Activated CD4-positive, alpha-beta memory T cell treated with anti-CD3 and anti-CD28 coated beads, Interleukin-2, amount 10 ng/mL, durations not matched to agents 7 days and 5 days (primary cell): Measurements from ENCODE around the gene PSMB10. TPM values are rescaled to one million over a fixed set of nuclear protein-coding genes. Genes with fewer than 3 reads are reported as not detected.

ENCODE experiments used
- CTCF ChIA-PET: fragments of 350-600 bp; sonication (Branson Sonifier 250); formaldehyde crosslinking; loops from one replicate; lab custom pipeline; 2021; ENCODE audit warnings: antibody characterized with exemption, inconsistent platforms; lab: Charles Lee
- POLR2A ChIA-PET: fragments of 350-600 bp; sonication (Branson Sonifier 250); formaldehyde crosslinking; loops from one replicate; lab custom pipeline; 2021; ENCODE audit warnings: antibody characterized with exemption; lab: Charles Lee
- DNase-seq: peaks from one replicate; pipeline ENCODE4 v3.0.0-alpha.2; 2020
- H3K27ac Mint-ChIP-seq: one replicate; pipeline ENCODE4 v1.8.0; 2021; ENCODE audit warnings: mild to moderate bottlenecking, mixed read lengths
- H3K27me3 Mint-ChIP-seq: one replicate; pipeline ENCODE4 v1.8.0; 2021; ENCODE audit warnings: mixed read lengths
- H3K36me3 Mint-ChIP-seq: one replicate; pipeline ENCODE4 v1.8.0; 2021; ENCODE audit warnings: low read depth, mixed read lengths
- H3K4me1 Mint-ChIP-seq: one replicate; pipeline ENCODE4 v1.8.0; 2021; ENCODE audit warnings: mixed read lengths
- H3K4me3 Mint-ChIP-seq: one replicate; pipeline ENCODE4 v1.8.0; 2021; ENCODE audit warnings: mild to moderate bottlenecking, mixed read lengths
- H3K9me3 Mint-ChIP-seq: one replicate; pipeline ENCODE4 v1.8.0; 2021; ENCODE audit warnings: mixed read lengths
- total RNA-seq, 2 experiments: library from RNA; stranded (reverse); gene quantifications; one replicate each; pipeline ENCODE4 v1.2.3, GENCODE V29; 2021

The PSMB10 gene
- total RNA-seq, 2 experiments from 2014 or later: 236 to 241 TPM

DNA sequence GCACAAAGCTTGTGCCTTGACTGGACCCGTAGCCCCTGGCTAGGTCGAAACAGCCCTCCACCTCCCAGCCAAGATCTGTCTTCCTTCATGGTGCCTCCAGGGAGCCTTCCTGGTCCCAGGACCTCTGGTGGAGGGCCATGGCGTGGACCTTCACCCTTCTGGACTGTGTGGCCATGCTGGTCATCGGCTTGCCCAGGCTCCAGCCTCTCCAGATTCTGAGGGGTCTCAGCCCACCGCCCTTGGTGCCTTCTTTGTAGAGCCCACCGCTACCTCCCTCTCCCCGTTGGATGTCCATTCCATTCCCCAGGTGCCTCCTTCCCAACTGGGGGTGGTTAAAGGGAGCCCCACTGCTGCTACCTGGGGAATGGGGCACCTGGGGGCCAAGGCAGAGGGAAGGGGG is 8.5 kb downstream of the PSMB10 start:
- Mint-ChIP-seq H3K27me3 (no peaks in the 10 kb centered on the region), H3K27ac (peak overlapping the region; percentile 55), H3K9me3 (no peaks in the 10 kb centered on the region), H3K4me3 (no peak overlapping the region), H3K36me3 (peaks cover 16% of the 10 kb centered on the region), H3K4me1 (no peaks in the 10 kb centered on the region)
- no peak for DNase-seq
- CTCF ChIA-PET: interaction anchor here (0.8 to 2.2 kb wide), 10 partner anchors 9 to 112 kb away, joined by 3 to 14 read pairs (median 4); no protein-coding TSS in a partner anchor
- POLR2A ChIA-PET: no interaction called here

DNA sequence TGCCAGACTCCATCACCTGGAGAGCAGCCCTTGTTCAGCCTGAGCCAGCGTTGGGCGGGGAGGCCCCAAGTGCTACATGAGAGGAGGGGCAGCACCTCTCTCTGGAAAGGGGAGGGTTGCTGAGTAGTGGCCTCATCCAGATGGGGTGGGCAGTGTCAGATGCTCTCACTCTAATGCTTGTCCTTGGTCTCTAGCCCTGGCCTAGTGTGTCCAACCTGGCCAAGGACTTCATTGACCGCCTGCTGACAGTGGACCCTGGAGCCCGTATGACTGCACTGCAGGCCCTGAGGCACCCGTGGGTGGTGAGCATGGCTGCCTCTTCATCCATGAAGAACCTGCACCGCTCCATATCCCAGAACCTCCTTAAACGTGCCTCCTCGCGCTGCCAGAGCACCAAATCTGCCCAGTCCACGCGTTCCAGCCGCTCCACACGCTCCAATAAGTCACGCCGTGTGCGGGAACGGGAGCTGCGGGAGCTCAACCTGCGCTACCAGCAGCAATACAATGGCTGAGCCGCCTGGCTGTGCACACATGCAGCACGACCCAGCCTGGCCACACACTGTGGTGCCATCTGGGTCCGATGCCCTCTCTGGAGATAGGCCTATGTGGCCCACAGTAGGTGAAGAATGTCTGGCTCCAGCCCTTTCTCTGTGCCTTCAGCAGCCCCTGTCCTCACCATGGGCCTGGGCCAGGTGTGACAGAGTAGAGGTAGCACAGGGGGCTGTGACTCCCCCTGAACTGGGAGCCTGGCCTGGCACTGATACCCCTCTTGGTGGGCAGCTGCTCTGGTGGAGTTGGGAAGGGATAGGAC is 9.3 kb downstream of the PSMB10 start:
- ChIA-PET POLR2A (no interaction called here), CTCF (interaction anchor here (1.2 to 1.8 kb wide), 3 partner anchors 44 to 111 kb away, joined by 3 to 14 read pairs (median 5); no protein-coding TSS in a partner anchor)
- no peak for DNase-seq
- no peak overlapping the region for H3K27ac Mint-ChIP-seq
- peaks cover under 1% of the 10 kb centered on the region for H3K4me1 Mint-ChIP-seq
- H3K27me3 Mint-ChIP-seq: no peaks in the 10 kb centered on the region
- no peak overlapping the region for H3K4me3 Mint-ChIP-seq
- H3K9me3 Mint-ChIP-seq: no peaks in the 10 kb centered on the region
- peaks cover 13% of the 10 kb centered on the region for H3K36me3 Mint-ChIP-seq

DNA sequence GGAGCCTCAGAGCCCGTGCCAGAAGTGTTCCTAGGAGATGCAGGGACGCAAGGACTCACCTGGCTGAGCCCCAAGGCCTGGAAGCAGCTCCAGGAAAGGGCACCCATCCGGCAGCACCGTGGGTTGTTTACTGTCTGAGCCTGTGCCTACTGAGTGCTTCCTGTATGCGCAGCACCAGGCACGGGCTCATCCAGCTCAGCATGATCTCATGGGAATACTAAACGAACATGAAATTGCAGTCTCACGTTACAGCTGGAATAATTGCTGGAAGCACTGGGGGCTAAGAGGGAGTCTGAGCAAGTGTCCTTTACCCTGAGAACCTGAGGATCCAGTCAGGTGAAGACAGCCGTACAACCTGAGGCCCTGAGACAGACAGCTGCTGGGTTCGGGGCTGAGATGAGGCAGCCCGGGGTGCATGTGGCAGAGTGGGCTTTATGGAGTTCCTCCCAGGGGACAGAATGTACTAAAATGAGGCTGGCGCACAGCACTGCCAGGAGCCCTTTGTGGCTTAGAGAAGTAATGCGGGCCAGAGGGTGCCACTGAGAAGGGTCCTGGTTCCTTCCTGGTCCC is 10.4 kb downstream of the PSMB10 start:
- Mint-ChIP-seq H3K36me3 (peaks cover 6% of the 10 kb centered on the region), H3K4me1 (peaks cover 5% of the 10 kb centered on the region), H3K27me3 (no peaks in the 10 kb centered on the region), H3K27ac (peak overlapping the region; percentile 48), H3K9me3 (no peaks in the 10 kb centered on the region), H3K4me3 (no peak overlapping the region)
- ChIA-PET CTCF (interaction anchor here (1.2 to 2.0 kb wide), 3 partner anchors 42 to 110 kb away, joined by 3 to 10 read pairs (median 5); no protein-coding TSS in a partner anchor), POLR2A (interaction anchor here (5.2 kb wide), 1 partner anchor 9 kb away, joined by 42 read pairs; the partner anchor contains the start of gene PSMB10)
- DNase-seq: no peak

DNA sequence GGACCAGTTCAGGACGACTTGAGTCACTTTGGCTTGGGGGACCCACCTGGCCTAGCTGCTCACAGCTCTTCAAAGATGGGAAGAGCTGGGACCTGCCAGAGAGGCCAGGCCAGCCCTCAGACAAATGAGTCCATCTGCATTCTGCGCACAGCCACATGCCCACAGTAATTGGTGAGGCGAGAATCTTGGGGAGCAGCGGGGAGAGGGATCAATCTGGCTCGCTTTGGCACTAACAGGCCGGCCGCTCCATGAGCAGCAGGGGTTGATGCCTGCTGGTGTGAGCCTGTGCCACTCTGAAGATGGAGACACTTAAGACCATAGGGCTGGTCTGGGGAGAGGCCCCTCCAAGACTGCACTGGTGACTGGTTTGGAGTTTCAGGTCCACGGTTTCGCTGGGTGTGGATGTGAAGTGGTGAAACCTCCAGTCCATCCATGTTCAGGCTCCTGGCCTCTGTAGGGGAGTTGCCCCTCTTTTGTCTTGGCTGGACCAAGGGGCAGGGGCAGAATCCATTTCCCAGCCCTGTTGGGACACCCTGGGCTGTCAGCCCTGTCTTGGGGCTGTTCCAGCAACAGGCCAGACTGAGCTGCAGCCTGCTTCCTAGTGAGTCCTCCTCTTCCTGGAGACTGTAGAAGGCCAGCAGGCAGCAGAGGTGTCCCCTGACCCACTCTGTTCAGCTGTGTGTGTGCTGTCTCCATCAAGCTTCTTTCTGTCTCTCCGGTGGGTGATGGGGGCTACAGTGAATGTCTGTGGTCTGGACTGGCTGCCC is 12.3 kb downstream of the PSMB10 start:
- ChIA-PET POLR2A (interaction anchor here (0.8 to 5.2 kb wide), 2 partner anchors 11 to 30 kb away, joined by 3 to 42 read pairs; partner anchors contain the start of gene PSMB10), CTCF (interaction anchor here (1.1 to 2.0 kb wide), 4 partner anchors 48 to 403 kb away, joined by 3 to 10 read pairs (median 4); no protein-coding TSS in a partner anchor)
- Mint-ChIP-seq H3K9me3 (no peaks in the 10 kb centered on the region), H3K27me3 (no peaks in the 10 kb centered on the region), H3K4me3 (no peak overlapping the region), H3K36me3 (no peaks in the 10 kb centered on the region), H3K4me1 (peaks cover 5% of the 10 kb centered on the region), H3K27ac (no peak overlapping the region)
- no peak for DNase-seq

DNA sequence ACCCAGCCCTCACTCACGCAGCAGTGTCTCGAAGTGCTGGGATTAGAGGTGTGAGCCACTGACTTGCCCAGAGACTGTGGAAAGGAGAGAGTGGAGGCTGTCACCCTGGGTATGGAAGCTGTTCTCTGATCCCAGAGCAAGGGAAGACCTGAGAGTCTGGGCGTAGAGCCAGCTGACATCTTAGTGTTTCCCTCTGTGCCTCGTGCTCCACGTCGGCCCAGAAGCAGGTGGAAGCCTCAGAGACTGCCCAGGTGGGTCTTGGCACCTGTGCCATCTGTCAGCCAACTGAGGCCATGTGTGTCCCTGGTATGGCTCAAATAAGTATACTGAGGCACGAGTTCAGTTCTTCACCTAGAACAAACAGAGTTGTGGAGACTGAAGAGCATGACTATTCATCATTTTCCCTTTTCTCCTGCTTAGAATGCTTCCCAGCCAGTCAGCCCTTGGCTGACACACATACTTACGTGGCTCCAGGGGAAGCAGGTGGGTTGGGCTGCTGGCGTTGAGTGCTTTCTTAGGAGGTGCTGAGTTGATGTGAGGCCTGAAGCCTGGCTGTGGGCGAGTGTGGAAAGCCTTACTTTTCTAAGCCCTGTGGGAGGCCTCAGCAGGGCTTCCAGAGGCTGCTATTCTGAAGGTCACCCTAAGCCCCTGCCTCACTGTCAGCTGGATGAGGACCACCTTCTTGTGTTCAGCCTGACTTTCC is 13.1 kb downstream of the PSMB10 start:
- H3K4me1 Mint-ChIP-seq: peaks cover 8% of the 10 kb centered on the region
- ChIA-PET POLR2A (interaction anchor here (5.2 kb wide), 1 partner anchor 11 kb away, joined by 42 read pairs; the partner anchor contains the start of gene PSMB10), CTCF (interaction anchor here (1.2 to 1.9 kb wide), 3 partner anchors 40 to 403 kb away, joined by 3 to 5 read pairs (median 4); no protein-coding TSS in a partner anchor)
- H3K36me3 Mint-ChIP-seq: no peaks in the 10 kb centered on the region
- H3K27ac Mint-ChIP-seq: no peak overlapping the region
- no peak for DNase-seq
- H3K27me3 Mint-ChIP-seq: no peaks in the 10 kb centered on the region
- no peaks in the 10 kb centered on the region for H3K9me3 Mint-ChIP-seq
- no peak overlapping the region for H3K4me3 Mint-ChIP-seq

DNA sequence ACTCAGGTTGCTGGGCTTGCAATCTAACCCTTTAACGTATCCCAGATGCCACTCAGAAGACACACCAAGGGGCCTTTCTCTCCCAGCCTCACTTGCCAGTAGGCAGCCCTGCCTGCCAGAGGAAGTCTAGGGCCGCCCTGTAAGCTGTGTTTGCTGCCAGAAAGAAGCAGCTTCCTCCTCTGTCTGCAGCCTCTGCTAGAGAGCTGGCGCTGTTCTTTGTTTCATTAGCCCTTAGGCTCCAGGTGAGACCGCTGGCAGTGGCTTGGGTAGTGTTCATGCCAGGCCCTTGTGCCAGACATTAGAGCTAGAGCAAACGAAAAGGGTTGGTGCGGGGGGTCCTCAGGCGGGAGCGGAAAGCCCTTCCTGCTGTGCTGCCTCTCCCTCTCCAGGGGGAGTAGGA is 13.9 kb downstream of the PSMB10 start:
- no peak overlapping the region for H3K4me3 Mint-ChIP-seq
- POLR2A ChIA-PET: interaction anchor here (0.6 to 5.2 kb wide), 3 partner anchors 8 to 12 kb away, joined by 3 to 42 read pairs (median 4); partner anchors contain the start of gene PSMB10
- no peaks in the 10 kb centered on the region for H3K9me3 Mint-ChIP-seq
- no peaks in the 10 kb centered on the region for H3K27me3 Mint-ChIP-seq
- no peak overlapping the region for H3K27ac Mint-ChIP-seq
- H3K36me3 Mint-ChIP-seq: no peaks in the 10 kb centered on the region
- CTCF ChIA-PET: interaction anchor here (0.6 to 1.9 kb wide), 5 partner anchors 18 to 402 kb away, joined by 3 to 8 read pairs (median 3); no protein-coding TSS in a partner anchor
- no peak for DNase-seq
- peaks cover 15% of the 10 kb centered on the region for H3K4me1 Mint-ChIP-seq

DNA sequence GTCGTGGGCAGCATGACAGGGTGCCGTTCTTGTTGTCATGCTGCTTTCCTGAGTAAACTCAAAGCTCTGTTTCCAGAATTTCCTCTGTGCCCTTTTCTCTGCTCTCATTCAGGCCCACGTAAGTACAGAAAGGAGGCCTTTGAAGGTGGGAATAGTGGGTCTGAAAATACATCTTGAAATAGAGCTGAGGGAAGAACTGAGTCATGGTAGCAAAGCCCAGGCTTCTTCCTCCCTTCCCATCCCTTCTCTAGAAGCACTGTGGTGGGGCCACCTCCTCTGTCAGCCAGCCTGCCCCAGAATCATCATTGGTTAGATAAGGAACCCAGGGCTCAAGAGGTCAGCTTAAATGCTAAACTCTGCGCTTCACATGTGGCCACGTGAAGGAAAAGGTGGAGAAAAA is 14.4 kb downstream of the PSMB10 start:
- no peak for DNase-seq
- H3K27me3 Mint-ChIP-seq: no peaks in the 10 kb centered on the region
- no peak overlapping the region for H3K27ac Mint-ChIP-seq
- H3K9me3 Mint-ChIP-seq: no peaks in the 10 kb centered on the region
- no peak overlapping the region for H3K4me3 Mint-ChIP-seq
- H3K4me1 Mint-ChIP-seq: peaks cover 20% of the 10 kb centered on the region
- CTCF ChIA-PET: interaction anchor here (0.6 to 1.9 kb wide), 5 partner anchors 19 to 401 kb away, joined by 3 to 8 read pairs (median 3); no protein-coding TSS in a partner anchor
- no peaks in the 10 kb centered on the region for H3K36me3 Mint-ChIP-seq
- POLR2A ChIA-PET: interaction anchor here (0.9 to 5.2 kb wide), 2 partner anchors 9 to 13 kb away, joined by 3 to 42 read pairs; partner anchors contain the start of gene PSMB10

DNA sequence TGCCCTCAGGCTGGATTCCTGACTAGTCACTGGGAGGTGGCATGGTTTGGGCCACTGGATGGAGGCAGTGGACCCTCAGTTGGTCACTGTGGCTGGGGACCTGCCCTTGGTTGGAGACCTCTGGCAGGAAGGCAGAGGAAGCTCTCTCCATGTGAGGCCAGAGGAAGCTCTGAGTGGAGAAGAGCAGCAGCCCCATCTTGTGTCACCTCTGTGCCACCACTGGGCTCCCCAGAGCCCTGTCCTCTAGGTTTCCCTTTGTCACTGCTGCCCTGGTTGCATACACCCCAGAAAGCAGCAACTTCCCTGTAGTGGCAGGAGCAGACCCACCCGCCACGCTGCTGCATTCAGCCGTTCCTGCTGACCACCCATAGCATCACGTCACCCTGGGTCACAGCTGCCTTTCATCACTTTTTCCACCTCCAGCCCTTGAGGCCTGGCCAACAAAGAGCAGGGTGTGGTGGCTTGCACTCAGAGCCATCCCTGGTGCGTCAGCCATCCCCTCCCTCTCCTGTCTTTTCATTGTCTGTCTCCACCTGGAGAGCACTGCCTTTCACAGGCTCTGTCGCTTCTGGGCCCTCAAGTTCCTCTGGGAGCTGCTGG is 16.9 kb downstream of the PSMB10 start:
- Mint-ChIP-seq H3K27ac (no peak overlapping the region), H3K27me3 (no peaks in the 10 kb centered on the region), H3K36me3 (no peaks in the 10 kb centered on the region), H3K4me3 (no peak overlapping the region), H3K9me3 (no peaks in the 10 kb centered on the region), H3K4me1 (peaks cover 26% of the 10 kb centered on the region)
- no peak for DNase-seq
- ChIA-PET POLR2A (interaction anchor here (1.0 to 2.9 kb wide), 2 partner anchors 16 to 27 kb away, joined by 3 to 9 read pairs; partner anchors contain the start of gene PSKH1), CTCF (interaction anchor here (0.6 to 3.2 kb wide), 2 partner anchors 104 to 176 kb away, joined by 3 to 23 read pairs; no protein-coding TSS in a partner anchor)

DNA sequence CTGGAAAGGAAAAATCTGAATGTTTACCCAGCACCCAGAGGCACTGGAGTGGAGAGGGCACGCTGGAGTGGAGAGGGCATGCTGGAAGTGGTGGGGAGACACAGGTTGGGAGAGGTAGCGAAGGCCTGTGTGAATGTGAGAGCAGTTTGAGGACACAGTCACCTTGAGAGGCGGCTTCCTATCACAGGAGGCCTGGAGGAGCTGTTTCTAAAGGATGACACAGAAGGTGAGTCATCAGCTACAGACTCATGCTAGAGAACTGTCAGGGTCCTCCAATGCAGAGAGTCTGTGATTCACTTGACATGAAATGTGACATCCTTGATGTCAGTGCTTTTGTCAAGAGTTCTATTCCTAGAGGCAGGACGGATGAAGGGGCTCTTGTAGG is 18.8 kb downstream of the PSMB10 start:
- ChIA-PET CTCF (interaction anchor here (1.0 to 3.2 kb wide), 4 partner anchors 11 to 102 kb away, joined by 3 to 23 read pairs (median 5); no protein-coding TSS in a partner anchor), POLR2A (interaction anchor here (2.9 to 3.2 kb wide), 2 partner anchors 18 to 25 kb away, joined by 9 to 13 read pairs; partner anchors contain the start of genes PSKH1 and PSMB10)
- Mint-ChIP-seq H3K4me3 (no peak overlapping the region), H3K4me1 (peaks cover 26% of the 10 kb centered on the region), H3K27me3 (no peaks in the 10 kb centered on the region), H3K27ac (peak overlapping the region; percentile 61), H3K9me3 (no peaks in the 10 kb centered on the region), H3K36me3 (no peaks in the 10 kb centered on the region)
- DNase-seq: peak; percentile 47

DNA sequence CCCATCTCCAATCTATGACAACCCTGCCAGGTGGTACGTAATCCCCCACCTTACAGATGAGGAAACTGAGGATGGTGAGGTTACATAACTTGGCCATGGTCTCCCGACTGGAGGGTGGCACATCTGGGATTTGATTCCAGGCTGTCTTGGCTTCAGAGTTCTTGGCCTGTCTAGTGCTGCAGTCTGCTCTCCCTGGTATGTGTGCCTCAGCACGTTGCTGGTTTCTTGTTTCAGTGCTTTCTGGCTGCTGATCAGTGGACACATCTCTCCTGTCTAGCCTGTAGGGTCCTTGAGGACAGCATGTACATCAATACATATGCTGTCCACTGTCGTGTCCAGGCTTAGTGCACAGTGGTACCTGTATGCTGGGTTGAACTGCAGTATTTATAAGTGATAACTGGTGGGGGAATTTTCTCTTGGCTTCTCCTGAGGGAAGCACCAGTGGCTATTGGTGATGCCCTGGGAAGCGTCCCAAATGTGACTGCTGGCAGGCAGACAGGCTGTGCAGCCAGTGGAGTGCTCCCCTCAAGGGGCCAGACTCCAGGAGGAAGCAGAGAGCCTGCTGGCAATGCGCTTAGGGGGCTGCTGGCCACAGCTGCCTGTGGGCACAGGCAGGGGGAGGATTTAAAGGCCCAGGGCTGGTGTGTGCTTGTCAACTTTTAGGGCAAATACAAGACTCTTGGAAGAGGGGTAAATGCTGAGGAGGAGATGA is 19.4 kb downstream of the PSMB10 start:
- H3K27me3 Mint-ChIP-seq: no peaks in the 10 kb centered on the region
- no peak for DNase-seq
- no peaks in the 10 kb centered on the region for H3K9me3 Mint-ChIP-seq
- peaks cover 25% of the 10 kb centered on the region for H3K4me1 Mint-ChIP-seq
- peak overlapping the region; percentile 61 for H3K27ac Mint-ChIP-seq
- ChIA-PET POLR2A (interaction anchor here (2.9 to 3.2 kb wide), 2 partner anchors 19 to 24 kb away, joined by 9 to 13 read pairs; partner anchors contain the start of genes PSKH1 and PSMB10), CTCF (interaction anchor here (1.0 to 3.2 kb wide), 4 partner anchors 11 to 101 kb away, joined by 3 to 23 read pairs (median 4); no protein-coding TSS in a partner anchor)
- H3K36me3 Mint-ChIP-seq: no peaks in the 10 kb centered on the region
- H3K4me3 Mint-ChIP-seq: no peak overlapping the region
